CD4-positive, alpha-beta T cell treated with Interleukin-6 at 100 ng/mL for 8 hours (primary cell): Measurements from ENCODE around the gene TBC1D10B.
"Not testable (repeated sequence)": the region's sequence is repeated elsewhere in the genome, so short reads cannot be mapped to it uniquely, and the experiment has no call there.

Experiments used
- DNase-seq: peaks from one replicate; pipeline ENCODE4 v3.0.0-alpha.2; 2020; ENCODE audit warnings: mixed read lengths, low spot score

TBC1D10B gene

DNA sequence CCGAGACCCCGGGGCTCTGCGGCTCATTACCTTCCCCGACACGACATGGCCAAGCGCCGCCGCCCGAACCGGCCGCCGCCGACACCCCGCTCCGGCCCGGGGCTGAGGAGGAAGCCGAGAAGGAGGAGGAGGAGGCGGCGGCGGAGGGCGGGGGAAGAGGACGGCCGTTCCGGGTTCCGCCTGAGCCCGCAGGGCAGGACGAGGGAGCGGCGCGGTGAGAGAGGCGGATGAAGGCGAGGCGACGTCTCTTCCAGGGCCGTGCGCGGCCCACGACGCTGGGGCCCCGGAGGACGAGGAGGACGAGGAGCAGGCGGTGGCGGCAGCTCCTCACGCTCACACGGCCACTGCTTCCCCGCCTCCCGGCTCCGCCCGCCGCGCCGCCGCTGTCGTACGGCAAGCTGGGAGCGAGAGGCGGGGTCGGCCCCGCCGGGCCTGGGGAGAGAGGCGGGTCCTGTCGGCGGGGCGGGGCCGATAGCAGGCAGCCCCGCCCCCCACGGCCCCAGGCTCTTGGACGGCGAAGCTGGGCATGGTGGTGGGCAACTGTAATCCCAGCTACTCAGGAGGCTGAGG, 35.2 kb downstream of the TBC1D10B start:
- DNase-seq, result peak; percentile 74

DNA sequence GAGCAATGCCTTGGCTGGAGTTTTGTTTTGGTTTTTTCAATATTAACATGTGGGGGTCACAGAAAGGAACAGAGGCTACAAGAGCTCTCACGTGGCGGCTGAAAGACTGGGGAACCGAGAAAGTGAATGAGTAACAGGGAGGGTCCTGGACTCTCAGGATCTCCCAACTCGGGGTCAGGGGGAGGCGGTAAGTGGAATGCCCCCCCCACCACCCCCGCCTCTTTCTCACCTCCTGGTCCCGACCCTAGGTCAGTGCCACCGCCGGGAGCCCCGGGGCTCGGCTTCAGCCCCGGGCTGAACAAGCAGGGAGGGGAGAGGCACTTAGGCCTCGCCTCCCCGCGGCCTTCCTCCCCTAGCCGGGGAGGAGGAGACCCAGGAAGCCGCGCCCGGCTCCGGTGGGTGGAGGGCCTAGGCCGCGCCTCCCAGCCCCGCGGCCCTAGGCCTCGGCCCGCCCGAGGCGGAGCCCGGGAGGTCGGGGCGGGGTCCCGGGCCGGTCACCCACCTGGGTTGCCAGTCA, 35.8 kb downstream of the TBC1D10B start:
- DNase-seq, result peak; percentile 77

DNA sequence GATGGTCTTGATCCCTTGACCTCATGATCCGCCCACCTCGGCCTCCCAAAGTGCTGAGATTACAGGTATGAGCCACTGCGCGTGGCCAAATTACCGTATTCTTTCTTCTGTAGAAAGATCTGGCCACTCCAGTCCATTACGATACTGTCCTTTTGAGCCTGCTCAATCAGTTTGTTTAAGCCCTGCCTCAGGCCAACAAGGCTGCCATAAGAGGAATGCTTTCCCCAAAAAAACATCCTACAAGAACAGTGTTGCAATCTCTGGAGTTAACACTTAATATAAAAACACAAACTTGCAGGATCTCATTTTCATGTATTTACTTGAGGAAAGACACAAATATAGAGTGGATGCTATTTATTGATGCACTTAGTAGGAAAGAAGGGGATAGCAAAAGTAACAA, 46.1 kb downstream of the TBC1D10B start:
- DNase-seq, result not testable (repeated sequence)

DNA sequence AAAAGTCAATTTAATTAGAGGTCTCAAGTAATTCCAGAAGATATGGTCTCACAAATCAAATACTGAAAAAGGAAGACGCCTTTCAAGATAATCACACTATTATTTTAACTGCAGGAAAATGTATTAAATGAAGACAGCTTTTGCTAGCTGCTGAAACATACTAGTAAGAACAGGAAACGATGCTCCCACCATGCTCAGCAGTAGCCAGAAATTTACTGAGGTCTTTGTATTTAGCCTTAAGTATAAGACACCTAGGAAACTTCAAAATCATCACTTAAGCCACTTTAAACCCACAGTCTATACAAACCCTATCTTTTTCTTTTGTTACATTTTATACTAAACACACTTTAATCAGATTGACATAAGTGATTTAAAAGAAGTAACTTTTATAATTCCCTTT, 51.6 kb downstream of the TBC1D10B start:
- DNase-seq, result not testable (repeated sequence)

DNA sequence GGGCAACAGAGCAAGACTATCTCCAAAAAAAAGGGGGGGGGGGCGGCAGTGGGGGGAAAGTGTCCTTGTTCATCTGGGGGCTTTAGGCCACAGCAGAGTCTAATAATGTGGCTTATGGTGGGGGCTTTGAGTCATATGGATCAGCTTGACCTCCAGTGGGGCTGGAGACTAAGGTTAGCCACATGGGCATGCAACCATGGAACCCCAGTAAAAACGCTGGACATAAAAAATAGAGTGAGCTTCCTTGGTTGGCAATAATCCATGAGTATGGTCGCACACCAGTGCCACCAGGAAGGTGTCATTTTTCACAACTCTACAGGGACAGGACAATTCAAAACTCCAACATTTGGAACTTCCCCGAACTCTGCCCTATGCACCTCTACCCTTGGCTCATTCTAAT, 59.4 kb downstream of the TBC1D10B start:
- not testable (repeated sequence) for DNase-seq

DNA sequence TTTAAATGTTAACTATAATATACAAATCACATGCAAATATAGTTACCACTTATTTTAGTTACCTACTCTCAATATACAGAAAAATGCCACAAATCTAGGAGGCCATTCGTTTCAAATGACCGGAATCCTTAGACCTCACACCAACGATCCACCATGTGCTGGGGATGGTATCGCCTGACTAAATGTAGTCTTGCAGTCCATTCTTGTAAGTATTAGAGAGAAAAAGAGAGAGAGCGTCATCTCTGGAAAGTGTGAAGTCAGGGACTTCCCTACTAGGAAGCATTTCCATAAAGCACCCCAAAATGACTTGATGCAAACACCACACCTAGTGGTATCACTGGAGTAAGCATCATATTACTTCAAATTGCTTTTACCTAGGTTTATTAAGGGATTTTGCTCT, 61.0 kb downstream of the TBC1D10B start:
- not testable (repeated sequence) for DNase-seq
